GM19240 (cell line): ENCODE measurements around the gene PRG3.
"Not testable (repeated sequence)": the region's sequence is repeated elsewhere in the genome, so short reads cannot be mapped to it uniquely, and the experiment has no call there.

ENCODE experiments used
- DNase-seq: peaks from one replicate; pipeline ENCODE4 v3.0.0; 2011; ENCODE audit warnings: low spot score; ENCODE audit not compliant: insufficient read length

Gene PRG3

GRCh38 chr11:57339328-57339727 is 41.6 kb downstream of the PRG3 start:
- DNase-seq: no peak

- DNase-seq: no peak
Observed at GRCh38 chr11:57338142-57338541, 42.8 kb downstream of the PRG3 start, which contains the start of gene P2RX3. Gene P2RX3 (plus strand): TSS chr11:57338352. CDS start chr11:57338551, 199 bp downstream.

DNA sequence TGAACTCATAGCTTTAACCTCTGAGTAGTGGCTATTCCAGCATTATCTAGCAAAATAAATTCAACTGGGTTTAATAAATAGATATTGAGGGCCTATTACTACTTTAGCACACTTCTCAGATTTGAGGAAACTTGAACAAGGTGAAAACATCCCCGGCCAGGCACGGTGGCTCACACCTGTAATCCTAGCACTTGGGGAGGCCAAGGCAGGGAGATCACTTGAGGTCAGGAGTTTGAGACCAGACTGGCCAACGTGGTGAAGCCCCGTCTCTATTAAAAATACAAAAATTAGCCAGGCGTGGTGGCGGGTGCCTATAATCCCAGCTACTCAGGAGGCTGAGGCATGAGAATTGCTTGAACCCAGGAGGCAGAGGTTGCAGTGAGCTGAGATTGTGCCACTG is 44.1 kb downstream of the PRG3 start:
- not testable (repeated sequence) for DNase-seq

DNA sequence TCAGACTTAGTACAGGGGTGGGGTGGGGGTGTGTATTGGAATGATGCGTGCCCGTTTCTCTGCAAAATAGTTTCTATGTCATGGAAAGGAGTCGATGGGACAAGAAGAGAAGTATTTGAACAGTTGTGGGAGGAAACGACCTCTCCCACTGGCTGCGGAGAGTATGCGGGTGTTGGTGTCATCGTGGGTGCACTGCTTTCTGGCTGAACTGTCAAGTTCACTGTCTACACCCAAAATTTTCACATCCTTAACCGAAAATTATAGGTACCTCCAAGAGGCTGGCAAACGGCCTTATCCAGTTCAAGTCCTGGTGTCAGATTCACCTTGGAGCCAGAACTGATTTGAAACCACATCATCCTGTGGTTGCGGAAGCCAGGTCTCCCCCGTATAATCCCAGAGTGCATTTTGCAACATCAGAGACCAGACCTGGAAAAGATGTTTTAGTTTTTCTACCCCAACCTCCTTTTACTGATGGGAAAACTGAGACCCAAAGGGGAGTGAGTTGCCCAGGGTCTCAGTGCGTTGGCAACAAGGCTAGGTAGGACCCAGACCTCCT is 44.8 kb downstream of the PRG3 start:
- DNase-seq: no peak

DNA sequence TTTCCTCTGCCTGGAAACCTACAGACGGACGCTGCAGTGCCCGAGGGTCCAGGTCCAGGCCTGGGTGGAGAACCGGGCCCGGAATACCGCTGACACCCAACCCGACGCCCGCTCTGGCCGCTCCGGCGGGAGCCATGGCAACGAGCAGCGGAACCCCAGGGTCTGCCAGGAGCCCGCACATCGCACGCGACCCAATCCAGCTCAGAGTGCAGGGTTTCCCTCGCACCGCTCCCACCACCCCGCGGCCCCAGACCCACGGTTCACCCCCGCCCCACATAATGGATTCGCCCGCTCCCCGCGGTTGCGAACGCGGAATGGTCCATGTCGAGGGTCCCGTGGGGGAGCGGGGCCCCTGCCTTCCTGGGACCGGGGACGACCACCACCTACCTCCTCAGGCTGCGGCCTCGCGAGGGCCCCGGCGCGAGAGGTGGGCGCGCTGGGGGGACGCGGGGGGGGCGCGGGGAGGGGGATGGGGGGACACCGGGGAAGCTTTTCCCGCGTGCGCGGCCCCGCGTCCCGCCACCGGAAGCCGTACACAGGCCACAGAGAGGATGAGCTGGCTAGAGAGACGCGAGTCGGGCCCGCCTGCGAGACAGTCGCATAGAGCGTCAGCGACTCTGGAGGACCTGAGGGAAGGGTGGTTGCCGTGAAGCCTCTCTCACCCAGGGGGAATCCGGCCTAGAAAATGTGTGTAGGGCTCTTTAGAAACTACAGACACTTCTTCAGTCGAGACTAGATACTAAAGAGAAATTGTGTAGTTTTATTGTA is 45.4 kb downstream of the PRG3 start, which contains the start of gene SSRP1:
TSS of gene SSRP1 (minus strand) at position 550 of the 768 bp plus-strand sequence. CDS start 771 bp downstream, outside the sequence.
- peak; percentile 94 for DNase-seq

- no peak for DNase-seq
Observed at GRCh38 chr11:57335023-57335342, 46.0 kb downstream of the PRG3 start.

DNA sequence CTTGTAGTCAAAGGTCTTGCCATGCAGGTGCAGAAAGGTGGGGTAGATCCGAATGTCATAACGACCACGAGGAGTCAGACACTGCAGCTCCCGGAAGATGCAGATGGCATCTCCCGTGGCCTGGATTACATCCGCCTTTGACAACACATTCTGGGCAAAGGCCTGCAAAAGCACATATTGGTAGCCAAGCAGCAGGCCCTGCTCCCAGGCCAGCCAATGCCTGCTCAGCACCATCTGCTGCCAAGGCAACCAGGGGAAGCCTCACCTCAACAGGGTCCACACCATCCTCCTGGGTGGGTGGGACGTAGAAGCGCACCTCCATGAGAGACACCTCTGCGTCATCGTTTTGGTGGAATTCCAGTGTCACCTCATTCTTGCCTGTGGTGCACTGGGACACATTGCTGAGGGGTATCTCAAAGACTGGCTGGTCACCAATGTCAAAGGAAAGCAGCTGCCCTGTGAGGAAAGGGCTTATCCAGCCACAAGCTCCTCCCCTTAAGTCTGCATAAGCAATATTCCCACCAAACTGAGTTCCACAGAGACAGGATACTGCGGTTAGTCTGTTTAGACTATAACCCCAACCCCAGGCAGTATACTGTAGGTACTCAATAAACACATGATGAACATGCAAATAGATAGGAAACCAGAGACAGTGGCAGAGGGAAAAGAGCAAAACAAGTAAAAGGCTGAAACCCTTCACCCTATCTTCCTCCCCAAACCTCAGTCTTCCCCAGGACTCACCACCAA is 48.1 kb downstream of the PRG3 start:
- no peak for DNase-seq

DNA sequence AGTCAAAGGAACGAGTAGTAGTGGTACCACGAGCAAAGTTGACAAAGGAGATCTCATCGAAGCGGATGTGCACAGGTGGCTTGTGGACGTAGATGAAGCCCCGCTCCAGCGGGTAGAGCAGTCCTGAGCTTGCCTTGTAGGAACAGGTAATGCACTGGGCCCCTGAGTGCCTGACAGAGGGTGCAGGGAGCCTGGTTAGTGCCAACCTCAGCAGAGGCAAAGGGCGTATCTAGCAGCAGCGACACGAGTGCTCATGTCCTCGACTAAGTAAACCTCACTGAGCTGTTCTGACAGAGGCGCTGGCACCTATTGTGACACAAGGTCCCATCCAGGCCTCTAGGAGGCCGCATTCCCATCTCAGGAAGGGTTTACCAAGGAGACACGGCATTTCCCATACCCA is 49.2 kb downstream of the PRG3 start:
- DNase-seq: no peak

DNA sequence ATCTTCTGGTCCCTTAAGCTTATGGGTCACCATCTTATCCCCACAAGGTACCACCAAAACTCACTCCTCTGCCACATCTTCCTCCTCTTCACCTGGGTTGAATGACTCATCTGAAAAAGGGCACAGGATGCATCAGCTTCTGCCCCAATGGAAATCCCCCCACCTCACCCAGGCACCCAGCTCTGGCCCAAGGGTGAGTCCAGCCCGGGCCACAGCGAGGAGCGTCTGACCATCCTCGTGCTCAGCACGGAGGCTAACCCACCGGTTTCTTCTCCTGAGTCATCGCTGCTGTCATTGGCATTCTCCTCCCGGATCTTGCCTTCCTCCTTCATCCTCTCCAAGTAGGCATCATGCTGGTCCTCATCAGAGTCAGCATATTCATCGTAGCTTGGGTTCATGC is 50.9 kb downstream of the PRG3 start:
- no peak for DNase-seq

GRCh38 chr11:57327721-57328120 is 53.2 kb downstream of the PRG3 start:
- DNase-seq: no peak
